Calu3 (cell line): ENCODE measurements around the gene RGS12. TPM values are rescaled to one million over a fixed set of nuclear protein-coding genes. Genes with fewer than 3 reads are reported as not detected.

ENCODE experiments used
- BruUV-seq: library from RNA; stranded (reverse); fragments of 400-500 nt; replicated peaks from 2 replicates; lab custom pipeline; 2021; lab: Mats Ljungman, UMichigan
- CTCF ChIA-PET: fragments of 300-600 bp; sonication (Branson Sonifier 250); formaldehyde crosslinking; loops from one replicate; lab custom pipeline; 2022; ENCODE audit warnings: antibody characterized with exemption; lab: Charles Lee
- DNase-seq: peaks from one replicate; pipeline ENCODE4 v3.0.0; 2022
- H3K27ac Mint-ChIP-seq: one replicate; pipeline ENCODE4 v1.8.0; 2022; ENCODE audit warnings: mixed read lengths; ENCODE audit not compliant: unreplicated experiment
- H3K27me3 Mint-ChIP-seq: one replicate; pipeline ENCODE4 v1.8.0; 2022; ENCODE audit warnings: mixed read lengths; ENCODE audit not compliant: unreplicated experiment
- H3K36me3 Mint-ChIP-seq: one replicate; pipeline ENCODE4 v1.8.0; 2022; ENCODE audit warnings: mild to moderate bottlenecking, moderate library complexity, mixed read lengths; ENCODE audit not compliant: insufficient read depth, unreplicated experiment
- H3K4me1 Mint-ChIP-seq: one replicate; pipeline ENCODE4 v1.8.0; 2022; ENCODE audit warnings: mild to moderate bottlenecking, low read depth, mixed read lengths; ENCODE audit not compliant: unreplicated experiment
- H3K4me3 Mint-ChIP-seq: one replicate; pipeline ENCODE4 v1.8.0; 2022; ENCODE audit warnings: mild to moderate bottlenecking, low read depth, moderate library complexity, mixed read lengths; ENCODE audit not compliant: unreplicated experiment
- H3K9me3 Mint-ChIP-seq: one replicate; pipeline ENCODE4 v1.8.0; 2022; ENCODE audit warnings: low read depth, mixed read lengths; ENCODE audit not compliant: unreplicated experiment
- intact Hi-C: fragments of 100-400 bp; cut with micrococcal nuclease; formaldehyde crosslinking; loops from one replicate; pipeline ENCODE4 v1.10.0; 2022; ENCODE audit not compliant: unreplicated experiment
- total RNA-seq: library from RNA; stranded (reverse); gene quantifications from 2 replicates; pipeline ENCODE4 v1.2.3, GENCODE V29; 2022
- TF ChIP-seq, protein P1 (sequence below): fragments of 200-600 bp; IDR thresholded peaks from one replicate; pipeline ENCODE4 v1.8.0; 2022; ENCODE audit warnings: antibody characterized with exemption; ENCODE audit not compliant: unreplicated experiment

Gene RGS12
- total RNA-seq, 1 experiment from 2014 or later = 13.9 TPM

DNA sequence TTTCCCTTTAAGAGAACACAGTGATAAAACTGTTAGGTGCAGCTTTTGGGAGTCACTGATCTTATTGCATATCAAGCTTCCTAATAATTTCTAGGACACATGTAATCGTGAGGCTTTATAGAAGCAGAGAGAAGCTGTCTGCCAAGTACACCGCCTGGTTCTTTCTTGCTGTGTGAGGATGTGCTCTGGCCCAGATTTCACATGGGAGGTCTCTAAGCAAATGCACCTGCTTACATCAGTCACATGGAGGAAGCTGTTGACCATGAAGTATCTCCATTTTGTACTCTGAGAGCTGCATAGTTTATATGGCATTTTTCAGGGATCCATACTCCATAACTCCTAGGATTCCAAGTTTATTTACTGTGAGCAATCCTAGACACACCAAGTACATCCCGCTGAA is 37.1 kb downstream of the RGS12 start:
- CTCF ChIA-PET = no interaction called here
- Mint-ChIP-seq H3K36me3 (no peaks in the 10 kb centered on the region), H3K9me3 (no peaks in the 10 kb centered on the region), H3K4me1 (no peaks in the 10 kb centered on the region), H3K27me3 (no peaks in the 10 kb centered on the region), H3K4me3 (no peak overlapping the region), H3K27ac (no peak overlapping the region)
- TF ChIP-seq, protein P1, sequence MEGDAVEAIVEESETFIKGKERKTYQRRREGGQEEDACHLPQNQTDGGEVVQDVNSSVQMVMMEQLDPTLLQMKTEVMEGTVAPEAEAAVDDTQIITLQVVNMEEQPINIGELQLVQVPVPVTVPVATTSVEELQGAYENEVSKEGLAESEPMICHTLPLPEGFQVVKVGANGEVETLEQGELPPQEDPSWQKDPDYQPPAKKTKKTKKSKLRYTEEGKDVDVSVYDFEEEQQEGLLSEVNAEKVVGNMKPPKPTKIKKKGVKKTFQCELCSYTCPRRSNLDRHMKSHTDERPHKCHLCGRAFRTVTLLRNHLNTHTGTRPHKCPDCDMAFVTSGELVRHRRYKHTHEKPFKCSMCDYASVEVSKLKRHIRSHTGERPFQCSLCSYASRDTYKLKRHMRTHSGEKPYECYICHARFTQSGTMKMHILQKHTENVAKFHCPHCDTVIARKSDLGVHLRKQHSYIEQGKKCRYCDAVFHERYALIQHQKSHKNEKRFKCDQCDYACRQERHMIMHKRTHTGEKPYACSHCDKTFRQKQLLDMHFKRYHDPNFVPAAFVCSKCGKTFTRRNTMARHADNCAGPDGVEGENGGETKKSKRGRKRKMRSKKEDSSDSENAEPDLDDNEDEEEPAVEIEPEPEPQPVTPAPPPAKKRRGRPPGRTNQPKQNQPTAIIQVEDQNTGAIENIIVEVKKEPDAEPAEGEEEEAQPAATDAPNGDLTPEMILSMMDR = no peak
- no peak for DNase-seq
- no TSS peak for BruUV-seq
- intact Hi-C loops = no loop called here

DNA sequence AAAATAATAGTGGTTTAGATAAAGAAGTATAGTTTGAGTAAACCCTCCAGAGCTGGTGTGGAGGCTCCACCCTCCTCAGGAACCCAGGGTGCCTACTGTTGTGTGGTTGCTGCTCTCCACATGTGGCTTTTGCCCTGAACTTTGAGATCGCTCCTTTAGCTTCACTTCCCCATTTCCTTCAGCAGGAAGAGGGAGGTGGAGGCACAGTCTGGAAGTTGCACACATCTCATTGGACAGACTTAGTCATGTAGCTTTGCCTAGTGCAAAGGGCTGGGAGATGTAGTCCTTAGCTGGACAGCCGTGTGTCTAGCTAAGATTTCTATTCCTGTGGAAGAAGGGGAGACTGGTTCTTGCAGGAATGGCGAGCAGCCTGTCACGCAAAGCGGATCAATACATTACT is 37.9 kb downstream of the RGS12 start:
- TF ChIP-seq, protein P1 = no peak

DNA sequence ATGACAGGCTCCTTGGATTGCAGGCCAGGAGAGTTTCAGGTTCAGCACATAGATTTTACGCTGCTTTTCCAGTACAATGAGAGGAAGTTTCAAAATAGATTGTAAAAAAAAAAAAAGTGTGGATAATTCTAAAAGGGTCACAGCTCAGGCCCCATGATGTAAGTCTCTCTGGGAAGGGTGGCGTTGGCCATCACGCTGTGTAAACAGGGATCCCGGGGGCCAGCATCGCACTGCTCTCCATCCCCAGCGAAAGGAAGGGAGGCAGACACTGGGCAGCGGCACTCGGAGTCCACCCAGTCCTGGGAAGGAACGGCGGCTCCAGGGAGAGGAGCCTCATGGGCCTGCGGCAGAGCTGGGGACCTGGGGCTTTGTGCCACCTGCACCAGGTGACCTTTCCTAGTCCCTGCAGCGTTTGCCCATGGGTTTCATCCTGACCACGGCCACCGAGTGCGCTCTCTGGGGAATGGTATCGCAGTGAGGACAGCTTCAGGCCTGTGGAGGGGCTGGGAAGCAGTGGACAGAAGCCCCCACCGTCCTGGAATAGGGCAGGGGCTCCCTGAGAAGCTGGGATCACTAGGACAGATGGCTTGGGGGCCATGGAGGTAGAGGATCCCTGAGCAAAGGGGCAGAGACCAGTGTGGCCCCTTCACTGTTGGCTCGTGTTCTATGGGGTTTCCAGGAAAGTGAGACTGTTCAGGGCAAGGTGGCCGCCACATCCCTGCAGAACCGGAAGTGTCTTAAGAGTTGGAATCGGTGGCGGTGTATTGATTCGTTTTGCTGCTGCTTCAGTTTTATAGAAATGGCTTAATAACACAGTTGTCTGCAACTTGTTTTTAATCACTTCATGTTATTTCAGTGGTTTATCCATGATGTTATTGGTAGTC is 38.9 kb downstream of the RGS12 start:
- Mint-ChIP-seq H3K9me3 (no peaks in the 10 kb centered on the region), H3K4me1 (no peaks in the 10 kb centered on the region), H3K4me3 (no peak overlapping the region), H3K27ac (no peak overlapping the region), H3K27me3 (no peaks in the 10 kb centered on the region), H3K36me3 (no peaks in the 10 kb centered on the region)
- DNase-seq = no peak
- CTCF ChIA-PET = no interaction called here
- TF ChIP-seq, protein P1 = no peak
- intact Hi-C loops = no loop called here
- no TSS peak for BruUV-seq

More for the DNA sequence above, 37.9 kb downstream of the RGS12 start:
- no TSS peak for BruUV-seq
- H3K27ac Mint-ChIP-seq = no peak overlapping the region
- no peak for DNase-seq
- no peaks in the 10 kb centered on the region for H3K4me1 Mint-ChIP-seq
- intact Hi-C loops = no loop called here
- H3K9me3 Mint-ChIP-seq = no peaks in the 10 kb centered on the region
- H3K27me3 Mint-ChIP-seq = no peaks in the 10 kb centered on the region
- no peak overlapping the region for H3K4me3 Mint-ChIP-seq
- H3K36me3 Mint-ChIP-seq = no peaks in the 10 kb centered on the region
- CTCF ChIA-PET = no interaction called here

DNA sequence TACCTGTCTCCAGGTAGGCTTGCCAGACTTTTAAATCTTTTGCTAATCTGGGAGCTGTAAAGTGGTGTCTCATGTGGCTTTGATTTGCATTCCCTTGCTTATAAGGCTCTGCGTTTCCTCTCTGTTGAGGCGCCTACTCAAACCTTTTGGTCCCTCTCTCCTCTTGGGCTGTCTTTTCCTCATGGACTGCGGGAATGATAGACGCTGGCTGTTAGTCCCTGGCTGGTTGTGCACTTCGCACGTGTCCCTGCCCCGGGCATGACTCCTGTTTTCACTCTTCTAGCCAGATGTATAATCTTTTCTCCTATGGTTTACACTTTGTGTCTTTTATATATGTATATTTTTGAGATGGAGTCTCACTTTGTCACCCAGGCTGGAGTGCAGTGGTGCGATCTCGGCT is 39.7 kb downstream of the RGS12 start:
- intact Hi-C loops = no loop called here
- no peaks in the 10 kb centered on the region for H3K9me3 Mint-ChIP-seq
- no peak for DNase-seq
- no TSS peak for BruUV-seq
- H3K27ac Mint-ChIP-seq = no peak overlapping the region
- H3K4me1 Mint-ChIP-seq = no peaks in the 10 kb centered on the region
- H3K4me3 Mint-ChIP-seq = no peak overlapping the region
- TF ChIP-seq, protein P1 = no peak
- no peaks in the 10 kb centered on the region for H3K27me3 Mint-ChIP-seq
- no peaks in the 10 kb centered on the region for H3K36me3 Mint-ChIP-seq
- CTCF ChIA-PET = no interaction called here
